K562 (cell line): Measurements from ENCODE around the gene PCSK5.

Source experiments
- CEBPB ChIP-seq: fragments of 450-650 bp; IDR thresholded peaks from 2 replicates; pipeline ENCODE4 v1.6.1; 2016; ENCODE audit warnings: missing genetic modification characterization, missing compliant biosample characterization
- SRF ChIP-seq, 2 experiments: fragments of 250-450, 450-650 bp in 1 of 2; sonication (Bioruptor Pico) in 1 of 2; sonication (generic) in 1 of 2; formaldehyde crosslinking; IDR thresholded peaks; 2 replicates each; pipeline versions ENCODE4 v1.5.0 to v1.5.1; 2020 to 2022; ENCODE audit warnings: mild to moderate bottlenecking in 1 of 2, missing genetic modification reagents in 1 of 2
- TF ChIP-seq, protein P1 (sequence below): fragments of 250-450 bp; sonication (Bioruptor Pico); IDR thresholded peaks from 2 replicates; pipeline ENCODE4 v1.9.0; 2021; ENCODE audit warnings: mild to moderate bottlenecking

GRCh38 chr9:76377791-76378190 is 487.3 kb downstream of the PCSK5 start:
- TF ChIP-seq SRF (CRISPR knock-in tag; IDR thresholded peaks at IDR 0.05) (no peak), CEBPB (tag) (no peak)
- TF ChIP-seq, protein P1, sequence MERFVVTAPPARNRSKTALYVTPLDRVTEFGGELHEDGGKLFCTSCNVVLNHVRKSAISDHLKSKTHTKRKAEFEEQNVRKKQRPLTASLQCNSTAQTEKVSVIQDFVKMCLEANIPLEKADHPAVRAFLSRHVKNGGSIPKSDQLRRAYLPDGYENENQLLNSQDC (CRISPR knock-in tag), result no peak
